IgD-negative memory B cell (primary cell): ENCODE data around the gene DRD3. TPM values are rescaled to one million over a fixed set of nuclear protein-coding genes. Genes with fewer than 3 reads are reported as not detected.
A peak's percentile ranks its signal among the peaks of the same experiment; 100 is the strongest.

Experiments used
- H3K27ac Mint-ChIP-seq, 3 donors: one replicate each; pipeline ENCODE4 v1.8.0; 2020 to 2022; ENCODE audit warnings: mild to moderate bottlenecking in 3 of 3, mixed read lengths in 3 of 3, moderate library complexity in 1 of 3
- H3K27me3 Mint-ChIP-seq: one replicate; pipeline ENCODE4 v1.8.0; 2021; ENCODE audit warnings: mixed read lengths
- H3K36me3 Mint-ChIP-seq: one replicate; pipeline ENCODE4 v1.8.0; 2020; ENCODE audit warnings: mild to moderate bottlenecking, mixed read lengths
- H3K4me1 Mint-ChIP-seq, 3 donors: one replicate each; pipeline ENCODE4 v1.8.0; 2020 to 2022; ENCODE audit warnings: mixed read lengths in 3 of 3, mild to moderate bottlenecking in 1 of 3
- H3K4me3 Mint-ChIP-seq, 4 donors: one replicate each; pipeline ENCODE4 v1.8.0; 2020 to 2022; ENCODE audit warnings: mild to moderate bottlenecking in 4 of 4, mixed read lengths in 4 of 4, moderate library complexity in 3 of 4
- H3K9me3 Mint-ChIP-seq, 3 donors: one replicate each; pipeline ENCODE4 v1.8.0; 2020 to 2021; ENCODE audit warnings: mixed read lengths in 3 of 3, mild to moderate bottlenecking in 1 of 3
- polyA plus RNA-seq: library from polyadenylated mRNA; unstranded; fragments of 300-500 nt; fragmentation: Illumina TruSeq; gene quantifications from one replicate; pipeline ENCODE4 v1.2.3, GENCODE V29; 2021

The DRD3 gene
- polyA plus RNA-seq: not detected

DNA sequence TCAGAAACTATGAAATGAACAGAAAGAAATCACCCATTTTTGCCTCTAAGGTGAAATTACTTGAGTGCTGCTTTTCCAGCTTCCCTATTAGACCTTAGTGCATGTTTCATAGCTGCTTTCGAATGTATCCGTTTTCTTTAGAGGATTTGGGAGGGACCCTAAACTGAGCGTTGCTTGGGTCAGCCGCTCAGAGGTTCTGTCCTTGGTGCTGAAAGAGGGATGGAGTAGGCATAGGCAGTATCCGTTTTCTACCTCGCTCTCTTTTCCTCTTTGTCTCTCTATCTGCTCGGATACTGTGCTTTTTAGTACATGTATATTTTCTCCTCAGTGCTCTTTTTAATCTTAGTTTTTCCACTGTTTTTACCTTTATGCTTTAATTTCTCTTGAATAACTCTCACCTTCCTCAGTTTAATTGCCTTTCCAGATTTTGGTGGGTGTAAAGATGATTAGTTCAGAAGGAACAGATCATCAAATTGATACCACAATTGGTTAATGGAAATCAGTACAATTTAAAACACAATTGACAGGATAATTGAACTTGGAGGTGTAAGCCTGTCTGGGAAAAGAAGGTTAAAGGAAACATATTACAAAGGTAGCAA lies at the start of gene DRD3:
Gene DRD3, minus strand, starts transcription at position 283 of the 599 bp plus-strand sequence. CDS start 7,060 bp downstream, outside the sequence.
- H3K4me3 Mint-ChIP-seq: no peak within 1 kb of the TSS
- peaks cover 5% of the 10 kb centered on the region for H3K36me3 Mint-ChIP-seq
- H3K27ac Mint-ChIP-seq: peak within 1 kb of the TSS in 1 of 3 donors; percentile 65
- peaks cover 0 to under 1% (median 0%) of the 10 kb centered on the region in 3 donors for H3K9me3 Mint-ChIP-seq
- peaks cover 0 to 7% (median 2%) of the 10 kb centered on the region in 3 donors for H3K4me1 Mint-ChIP-seq
- peaks cover 3% of the 10 kb centered on the region for H3K27me3 Mint-ChIP-seq

DNA sequence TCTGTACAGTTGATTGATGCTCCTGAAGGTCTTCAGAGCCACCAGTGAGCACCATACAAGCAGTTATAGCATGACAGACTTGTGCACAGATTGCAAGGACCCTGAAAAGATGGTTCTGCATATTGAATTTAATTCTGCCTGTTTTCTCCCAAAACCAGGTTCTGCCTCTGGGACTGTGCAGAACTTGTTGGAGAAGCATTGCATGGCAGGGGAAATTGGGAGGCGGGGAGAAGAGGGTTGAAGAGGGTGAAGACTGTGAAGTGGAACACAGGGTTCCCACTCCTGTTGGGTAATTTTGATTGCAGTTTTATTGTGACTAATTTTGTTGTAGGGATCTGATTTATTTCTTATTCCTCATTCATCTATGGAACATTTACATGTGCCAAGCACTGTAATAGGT lies 48.2 kb upstream of the DRD3 start:
- peaks cover 4% of the 10 kb centered on the region for H3K36me3 Mint-ChIP-seq
- H3K4me3 Mint-ChIP-seq: peak overlapping the region in 1 of 4 donors; percentile 74

GRCh38 chr3:114226313-114226712 lies 47.5 kb upstream of the DRD3 start:
- H3K9me3 Mint-ChIP-seq: peaks cover 0 to 4% (median 3%) of the 10 kb centered on the region in 3 donors
- peak overlapping the region; percentile 8 to 97 (median 20) for H3K27ac Mint-ChIP-seq
- H3K36me3 Mint-ChIP-seq: peaks cover 4% of the 10 kb centered on the region
- H3K27me3 Mint-ChIP-seq: no peaks in the 10 kb centered on the region
- peaks cover 40 to 51% (median 45%) of the 10 kb centered on the region in 3 donors for H3K4me1 Mint-ChIP-seq
- H3K4me3 Mint-ChIP-seq: peak overlapping the region in 3 of 4 donors; percentile 28 to 88 (median 83)

More for the DNA sequence above, 48.2 kb upstream of the DRD3 start:
- Mint-ChIP-seq H3K9me3 (peaks cover 0 to 4% (median 3%) of the 10 kb centered on the region in 3 donors), H3K27me3 (no peaks in the 10 kb centered on the region), H3K27ac (peak overlapping the region in 1 of 3 donors; percentile 97), H3K4me1 (peaks cover 35 to 44% (median 42%) of the 10 kb centered on the region in 3 donors)

DNA sequence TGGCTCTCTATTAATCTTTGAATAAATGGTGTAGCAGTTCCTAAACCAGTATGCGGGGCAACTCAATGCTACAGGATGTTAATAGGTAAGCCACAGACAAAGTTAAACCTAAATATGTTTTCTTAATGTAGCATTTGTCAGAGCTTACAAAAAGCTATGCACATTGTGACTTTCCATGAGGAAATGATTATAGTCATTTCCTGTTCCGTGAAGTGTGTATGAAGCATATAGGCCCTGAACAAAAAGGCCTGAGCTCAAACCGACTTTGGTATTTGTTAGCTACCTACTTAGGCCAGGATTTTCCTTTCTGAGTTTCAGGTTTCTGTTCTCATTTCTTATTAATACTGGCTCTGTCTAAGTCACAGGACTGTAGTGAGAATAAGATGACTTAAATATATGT lies 44.3 kb upstream of the DRD3 start:
- peak overlapping the region in 3 of 4 donors; percentile 3 to 12 (median 4) for H3K4me3 Mint-ChIP-seq
- peaks cover 58 to 68% (median 58%) of the 10 kb centered on the region in 3 donors for H3K4me1 Mint-ChIP-seq
- H3K27ac Mint-ChIP-seq: peak overlapping the region; percentile 6 to 69 (median 33)
- H3K9me3 Mint-ChIP-seq: peaks cover 0 to 4% (median 3%) of the 10 kb centered on the region in 3 donors
- no peaks in the 10 kb centered on the region for H3K27me3 Mint-ChIP-seq
- peaks cover 4% of the 10 kb centered on the region for H3K36me3 Mint-ChIP-seq

DNA sequence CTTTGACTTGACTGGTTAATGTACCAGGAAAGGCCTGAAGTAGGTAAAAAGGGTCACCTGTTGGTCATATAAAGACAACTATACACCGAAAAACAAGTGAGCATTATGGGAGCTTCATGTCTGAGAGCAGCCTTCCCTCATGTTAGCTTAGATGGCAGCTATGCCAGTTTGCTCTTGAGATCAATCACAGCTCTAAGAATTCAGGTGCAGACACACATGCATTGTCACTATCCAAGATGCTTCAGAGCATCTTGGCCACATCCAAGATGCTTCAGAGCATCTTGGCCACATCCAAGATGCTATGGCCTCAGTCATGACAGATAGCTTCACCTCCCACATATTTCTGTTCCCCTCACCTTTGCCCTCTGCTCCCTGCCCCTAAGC lies 43.0 kb upstream of the DRD3 start:
- H3K4me3 Mint-ChIP-seq: peak overlapping the region in 2 of 4 donors; percentile 41 to 76
- no peaks in the 10 kb centered on the region for H3K27me3 Mint-ChIP-seq
- peaks cover 2% of the 10 kb centered on the region for H3K36me3 Mint-ChIP-seq
- H3K27ac Mint-ChIP-seq: peak overlapping the region; percentile 40 to 88 (median 49)
- peaks cover 55 to 62% (median 60%) of the 10 kb centered on the region in 3 donors for H3K4me1 Mint-ChIP-seq
- H3K9me3 Mint-ChIP-seq: peaks cover 0 to 4% (median 3%) of the 10 kb centered on the region in 3 donors

DNA sequence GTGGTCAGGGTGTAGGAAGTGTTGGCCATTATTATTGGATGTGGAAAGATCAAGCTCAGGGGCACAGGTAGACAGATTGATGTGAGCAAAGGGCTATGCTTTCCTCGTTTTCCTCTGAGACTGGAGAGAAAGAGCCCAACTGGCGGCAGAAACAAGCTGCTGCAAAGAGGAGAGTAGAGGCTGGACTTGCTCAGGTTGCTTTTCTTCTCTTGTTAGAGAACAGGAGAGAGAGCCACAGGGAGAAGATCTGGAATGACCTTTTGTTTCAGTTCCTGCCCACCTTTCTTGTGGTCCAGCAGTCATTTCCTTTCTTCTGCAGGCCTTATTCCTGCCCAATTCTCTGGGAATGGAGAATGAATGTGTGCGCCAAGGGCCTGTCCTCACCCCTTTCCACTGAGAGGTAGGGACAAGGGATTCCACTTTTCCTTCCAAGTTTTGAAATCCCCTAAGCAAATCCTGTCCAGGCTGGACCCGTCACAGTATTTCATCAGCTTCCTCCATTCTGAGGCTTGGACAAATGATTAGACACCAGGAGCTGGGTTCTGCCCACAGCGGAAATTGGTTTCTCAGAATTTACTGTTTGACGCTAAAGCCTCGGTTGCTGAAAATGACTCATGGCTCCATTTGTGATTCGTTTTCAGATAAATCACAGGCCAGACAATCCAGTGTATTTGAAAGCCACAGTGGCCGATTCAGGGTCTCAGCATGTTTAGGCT lies 42.5 kb upstream of the DRD3 start:
- peaks cover under 1% of the 10 kb centered on the region for H3K36me3 Mint-ChIP-seq
- H3K9me3 Mint-ChIP-seq: peaks cover 0 to 4% (median 3%) of the 10 kb centered on the region in 3 donors
- no peaks in the 10 kb centered on the region for H3K27me3 Mint-ChIP-seq
- H3K4me3 Mint-ChIP-seq: peak overlapping the region in 2 of 4 donors; percentile 41 to 62
- peak overlapping the region in 2 of 3 donors; percentile 40 to 88 for H3K27ac Mint-ChIP-seq
- H3K4me1 Mint-ChIP-seq: peaks cover 51 to 56% (median 56%) of the 10 kb centered on the region in 3 donors

DNA sequence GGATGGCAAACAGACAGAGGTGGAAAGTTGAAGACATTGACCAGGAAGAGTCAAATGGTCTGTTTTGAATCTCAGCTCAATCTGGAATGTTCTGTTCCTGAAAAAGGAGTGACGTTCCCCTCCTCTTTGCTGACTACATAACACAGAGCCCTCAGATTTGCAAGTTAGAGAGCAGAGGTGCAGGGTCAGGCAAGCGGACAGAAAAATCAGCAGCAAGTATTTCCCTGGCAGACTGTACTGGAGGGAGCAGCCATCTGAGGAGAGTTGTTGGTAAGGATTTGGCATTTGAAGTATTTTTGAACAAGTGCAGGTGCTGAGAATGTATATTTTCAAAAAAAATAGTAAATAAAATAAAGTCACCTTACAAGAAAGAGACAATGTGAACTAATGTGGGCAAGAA lies 40.9 kb upstream of the DRD3 start:
- Mint-ChIP-seq H3K4me3 (peak overlapping the region in 2 of 4 donors; percentile 39 to 89), H3K9me3 (peaks cover 0 to 2% (median 0%) of the 10 kb centered on the region in 3 donors)

GRCh38 chr3:114218578-114219185 lies 39.8 kb upstream of the DRD3 start:
- Mint-ChIP-seq H3K9me3 (no peaks in the 10 kb centered on the region), H3K4me3 (peak overlapping the region in 2 of 4 donors; percentile 61 to 89), H3K27ac (peak overlapping the region; percentile 69 to 89 (median 71)), H3K4me1 (peaks cover 40 to 47% (median 41%) of the 10 kb centered on the region in 3 donors), H3K27me3 (no peaks in the 10 kb centered on the region), H3K36me3 (no peaks in the 10 kb centered on the region)

More for the DNA sequence above, 40.9 kb upstream of the DRD3 start:
- Mint-ChIP-seq H3K27me3 (no peaks in the 10 kb centered on the region), H3K4me1 (peaks cover 44 to 48% (median 46%) of the 10 kb centered on the region in 3 donors), H3K36me3 (no peaks in the 10 kb centered on the region), H3K27ac (peak overlapping the region in 2 of 3 donors; percentile 49 to 75)

- Mint-ChIP-seq H3K4me3 (no peak overlapping the region), H3K9me3 (no peaks in the 10 kb centered on the region), H3K27ac (peak overlapping the region in 2 of 3 donors; percentile 69 to 89), H3K36me3 (no peaks in the 10 kb centered on the region), H3K27me3 (no peaks in the 10 kb centered on the region), H3K4me1 (peaks cover 35 to 45% (median 39%) of the 10 kb centered on the region in 3 donors)
These were observed 39.2 kb upstream of the DRD3 start for GRCh38 chr3:114218006-114218405.

GRCh38 chr3:114217266-114217665 lies 38.4 kb upstream of the DRD3 start:
- Mint-ChIP-seq H3K4me1 (peaks cover 32 to 47% (median 43%) of the 10 kb centered on the region in 3 donors), H3K36me3 (no peaks in the 10 kb centered on the region), H3K27ac (peak overlapping the region in 1 of 3 donors; percentile 55), H3K9me3 (no peaks in the 10 kb centered on the region), H3K27me3 (no peaks in the 10 kb centered on the region), H3K4me3 (no peak overlapping the region)

DNA sequence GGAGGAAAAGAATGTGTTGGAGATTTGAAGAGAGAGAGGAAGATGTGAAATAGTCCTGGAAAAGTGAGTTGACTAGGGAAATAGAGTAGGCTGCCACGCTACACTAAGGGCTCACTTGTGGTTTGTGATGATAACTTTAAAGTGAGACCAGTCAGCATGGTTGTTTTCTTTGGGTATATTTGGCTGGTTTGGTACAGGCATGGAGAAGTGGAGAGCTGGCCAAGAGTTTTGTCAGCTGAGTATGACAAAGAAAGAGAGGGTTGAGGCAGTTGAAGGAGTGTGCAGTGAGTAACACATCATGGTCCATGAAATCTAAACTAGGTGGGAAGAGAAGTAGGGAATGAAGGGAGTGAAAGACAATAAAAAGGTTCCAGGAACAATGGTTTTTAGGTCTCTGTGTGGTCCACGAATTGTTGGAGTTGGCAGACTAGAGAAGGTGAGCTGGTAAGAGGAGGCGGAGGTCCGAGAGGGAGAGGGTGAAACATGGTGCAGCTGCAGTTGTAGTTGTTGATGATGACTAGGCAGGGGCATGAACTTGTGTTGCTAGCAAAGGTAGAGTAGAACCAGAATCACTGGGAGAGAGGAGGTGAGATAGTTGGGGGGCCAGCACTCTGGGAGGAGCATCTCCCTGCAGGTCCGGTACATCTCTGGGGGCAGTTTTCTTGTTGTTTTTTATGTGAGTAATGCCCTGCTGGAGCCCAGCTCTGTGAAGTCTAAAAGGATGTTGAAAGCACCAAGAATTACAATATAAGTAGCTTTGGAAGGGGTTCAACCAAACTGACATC lies 37.5 kb upstream of the DRD3 start:
- Mint-ChIP-seq H3K36me3 (no peaks in the 10 kb centered on the region), H3K9me3 (no peaks in the 10 kb centered on the region), H3K4me1 (peaks cover 23 to 39% (median 39%) of the 10 kb centered on the region in 3 donors), H3K4me3 (peak overlapping the region in 2 of 4 donors; percentile 18 to 50), H3K27me3 (no peaks in the 10 kb centered on the region), H3K27ac (no peak overlapping the region)

- no peaks in the 10 kb centered on the region for H3K9me3 Mint-ChIP-seq
- no peaks in the 10 kb centered on the region for H3K27me3 Mint-ChIP-seq
- H3K4me1 Mint-ChIP-seq: peaks cover 10 to 29% (median 28%) of the 10 kb centered on the region in 3 donors
- H3K36me3 Mint-ChIP-seq: no peaks in the 10 kb centered on the region
- H3K27ac Mint-ChIP-seq: no peak overlapping the region
- H3K4me3 Mint-ChIP-seq: no peak overlapping the region
These were observed 35.9 kb upstream of the DRD3 start for GRCh38 chr3:114214542-114215341.

DNA sequence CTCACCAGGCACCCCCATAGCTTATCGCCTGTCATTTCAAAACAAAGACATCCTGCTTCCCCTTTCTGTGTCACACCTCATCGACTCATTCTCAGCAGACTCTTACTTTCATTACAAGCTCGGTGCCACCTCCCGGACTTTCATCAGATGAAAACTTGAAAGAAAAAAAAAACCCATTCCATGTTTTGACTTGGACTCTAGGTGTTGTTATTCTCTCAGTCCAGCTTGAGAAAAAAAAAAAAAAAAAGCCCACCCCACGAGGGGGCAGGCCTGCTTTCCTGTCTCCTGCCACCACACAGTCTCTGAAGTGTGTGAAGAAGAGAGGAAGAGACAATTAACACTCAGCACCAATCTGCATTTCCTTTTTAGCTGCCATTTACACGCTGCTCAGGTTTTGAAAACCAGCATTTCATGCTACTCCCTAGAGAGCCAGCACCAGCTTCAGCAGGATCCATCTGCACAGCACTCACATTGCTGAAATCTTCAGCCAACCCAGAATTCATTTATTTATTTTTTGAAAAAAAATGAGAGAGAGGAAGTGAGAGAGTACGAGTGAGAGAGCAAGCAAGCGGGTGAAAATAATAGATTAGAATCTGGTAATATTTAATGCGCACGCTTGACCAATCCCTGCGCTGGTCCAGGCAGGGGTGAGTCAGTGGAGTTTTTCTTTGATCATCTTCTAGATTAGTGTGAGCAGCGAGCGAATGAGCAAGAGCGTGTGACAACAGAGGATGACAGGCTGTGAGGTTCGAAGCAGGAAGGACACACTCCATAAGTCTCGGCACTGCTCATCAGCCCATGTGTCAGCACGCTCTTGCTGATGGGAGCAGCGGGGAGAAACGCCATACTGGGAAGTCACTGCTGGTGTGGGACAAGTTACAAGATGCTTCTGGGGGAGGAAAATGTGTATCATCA lies 35.0 kb upstream of the DRD3 start:
- Mint-ChIP-seq H3K27me3 (no peaks in the 10 kb centered on the region), H3K36me3 (no peaks in the 10 kb centered on the region), H3K27ac (no peak overlapping the region), H3K4me1 (peaks cover 2 to 22% (median 22%) of the 10 kb centered on the region in 3 donors), H3K4me3 (no peak overlapping the region), H3K9me3 (no peaks in the 10 kb centered on the region)
